Prostate gland (tissue), 2 donors: ENCODE results near the gene GMDS. TPM values are rescaled to one million over a fixed set of nuclear protein-coding genes. Genes with fewer than 3 reads are reported as not detected.
"Not testable (repeated sequence)": the region's sequence is repeated elsewhere in the genome, so short reads cannot be mapped to it uniquely, and the experiment has no call there.

Experiments
- DNase-seq: peaks from one replicate; pipeline ENCODE4 v3.0.0-alpha.2; 2019; ENCODE audit warnings: low spot score
- H3K27ac ChIP-seq, 2 donors: fragments of 200-600 bp; sonication (generic); 2 replicates each; pipeline ENCODE4 v1.5.1; 2017 to 2019
- H3K27me3 ChIP-seq: fragments of 200-600 bp; sonication (generic); replicated peaks from 2 replicates; pipeline ENCODE4 v1.5.1; 2019; ENCODE audit not compliant: insufficient read depth
- H3K36me3 ChIP-seq, 2 donors: fragments of 200-600 bp; sonication (generic); 1 replicate in 1 of 2; 2 replicates in 1 of 2; pipeline versions ENCODE4 v1.5.1 to v1.8.1; 2017 to 2019
- H3K4me1 ChIP-seq: fragments of 200-600 bp; sonication (generic); replicated peaks from 2 replicates; pipeline ENCODE4 v1.5.1; 2019
- H3K4me3 ChIP-seq, 2 donors: fragments of 200-600 bp; sonication (generic); 2 replicates each; pipeline ENCODE4 v1.5.1; 2017 to 2019
- H3K9me3 ChIP-seq: fragments of 200-600 bp; sonication (generic); 2 replicates; pipeline ENCODE4 v1.5.1; 2017
- POLR2A ChIP-seq: fragments of 450-650 bp; IDR thresholded peaks from one replicate; pipeline ENCODE4 v1.6.1; 2016; ENCODE audit warnings: antibody characterized with exemption, mild to moderate bottlenecking
- POLR2AphosphoS5 ChIP-seq: sonication (generic); formaldehyde crosslinking; IDR thresholded peaks from one replicate; pipeline ENCODE4 v1.6.1; 2017; ENCODE audit warnings: antibody characterized with exemption
- WGBS: methylation state at CpG from one replicate; pipeline ENCODE4 v1.1.5; 2018; 5-methylcytosine and 5-hydroxymethylcytosine counted together
- intact Hi-C: fragments of 100-400 bp; cut with DNase I; formaldehyde crosslinking; loops from one replicate; pipeline ENCODE4 v1.14.2; 2022
- total RNA-seq, 2 donors: library from RNA; depleted of rRNA; stranded (reverse); fragments of >200 nt; gene quantifications; one replicate each; pipeline ENCODE4 v1.1.0, GENCODE V29; 2016
- TF ChIP-seq, protein P1 (sequence below), 4 experiments: fragments of 200-600 bp in 2 of 4; fragments of 450-650 bp in 2 of 4; sonication (generic) in 2 of 4; IDR thresholded peaks; 1 replicate in 3 of 4; 2 replicates in 1 of 4; pipeline ENCODE4 v1.5.1; 2016 to 2019; ENCODE audit warnings: antibody characterized with exemption in 4 of 4, mild to moderate bottlenecking in 2 of 4, moderate library complexity in 2 of 4

Gene GMDS
- total RNA-seq, 2 donors from 2014 or later: 24.9 to 29.9 TPM

DNA sequence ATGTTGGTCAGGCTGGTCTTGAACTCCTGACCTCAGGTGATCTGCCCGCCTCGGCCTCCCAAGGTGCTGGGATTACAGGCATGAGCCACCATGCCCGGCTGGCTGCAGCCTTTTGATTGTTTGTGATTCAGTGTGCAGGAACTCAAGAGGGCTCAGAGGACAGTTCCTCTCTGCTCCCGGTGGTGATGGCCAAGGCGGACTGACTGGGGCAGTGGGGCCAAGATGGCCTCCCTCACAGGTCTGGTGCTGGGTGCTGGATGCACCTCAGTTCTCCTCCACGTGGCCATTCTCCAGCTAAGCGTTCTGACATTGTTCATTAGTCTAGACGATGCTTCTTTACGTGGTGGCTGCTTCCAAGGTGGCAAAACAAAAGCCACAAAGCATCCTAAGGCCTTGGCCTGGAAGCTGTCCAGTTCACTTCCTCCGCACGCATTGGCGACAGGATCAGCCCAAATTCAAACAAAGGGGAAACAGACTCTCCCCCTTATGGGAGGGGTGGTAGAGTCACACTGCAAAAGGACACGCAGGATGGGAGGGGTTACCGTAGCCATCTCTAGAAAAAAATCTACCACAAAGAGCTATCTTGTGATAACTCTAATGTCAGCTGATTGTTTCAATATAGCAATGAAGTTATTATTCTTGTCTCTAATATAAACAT lies 488.8 kb downstream of the GMDS start:
- Histone ChIP-seq H3K27me3 (no peaks in the 10 kb centered on the region), H3K4me1 (no peaks in the 10 kb centered on the region), H3K9me3 (no peaks in the 10 kb centered on the region), H3K36me3 (no peaks in the 10 kb centered on the region), H3K4me3 (no peak overlapping the region), H3K27ac (no peak overlapping the region)
- DNase-seq: no peak
- intact Hi-C loops: no loop called here
- TF ChIP-seq POLR2AphosphoS5: no peak
- WGBS: 78% methylated on average over 14 of the region's 14 CpGs

DNA sequence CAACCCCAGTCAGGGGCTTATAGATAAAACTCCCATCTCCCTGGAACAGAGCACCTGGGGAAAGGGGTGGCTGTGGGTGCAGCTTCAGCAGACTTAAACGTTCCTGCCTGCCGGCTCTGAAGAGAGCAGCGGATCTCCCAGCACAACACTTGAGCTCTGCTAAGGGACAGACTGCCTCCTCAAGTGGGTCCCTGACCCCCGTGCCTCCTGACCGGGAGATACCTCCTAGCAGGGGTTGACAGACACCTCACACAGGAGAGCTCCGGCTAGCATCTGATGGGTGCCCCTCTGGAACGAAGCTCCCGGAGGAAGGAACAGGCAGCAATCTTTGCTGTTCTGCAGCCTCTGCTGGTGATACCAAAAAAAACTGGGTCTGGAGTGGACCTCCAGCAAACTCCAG lies 494.3 kb downstream of the GMDS start:
- intact Hi-C loops, H3K4me1 ChIP-seq, H3K36me3 ChIP-seq, H3K27ac ChIP-seq, DNase-seq, H3K9me3 ChIP-seq, H3K27me3 ChIP-seq, H3K4me3 ChIP-seq: not testable (repeated sequence)
- 83% methylated on average over 8 of the region's 8 CpGs for WGBS

DNA sequence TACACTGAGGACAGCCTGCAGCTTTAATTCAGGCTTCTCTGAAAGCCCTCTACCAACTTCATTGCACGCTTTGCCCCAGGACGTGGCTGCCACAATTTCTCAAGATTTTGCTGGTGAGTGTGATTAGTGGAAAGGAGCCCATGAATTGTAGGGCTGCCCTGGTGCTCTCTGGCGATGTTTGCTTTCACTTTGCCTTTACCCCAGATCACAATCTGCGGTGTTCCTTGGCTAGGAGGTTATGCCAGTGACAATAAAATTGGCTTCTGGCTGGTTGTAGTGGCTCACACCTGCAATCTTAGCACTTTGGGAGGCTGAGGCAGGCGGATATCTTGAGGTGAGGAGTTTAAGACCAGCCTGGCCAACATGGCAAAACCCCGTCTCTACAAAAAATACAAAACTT lies 496.4 kb downstream of the GMDS start:
- WGBS: 66% methylated on average over 6 of the region's 6 CpGs
- H3K4me1 ChIP-seq: no peaks in the 10 kb centered on the region
- H3K27ac ChIP-seq: no peak overlapping the region
- no peak for DNase-seq
- H3K27me3 ChIP-seq: no peaks in the 10 kb centered on the region
- TF ChIP-seq, protein P1, sequence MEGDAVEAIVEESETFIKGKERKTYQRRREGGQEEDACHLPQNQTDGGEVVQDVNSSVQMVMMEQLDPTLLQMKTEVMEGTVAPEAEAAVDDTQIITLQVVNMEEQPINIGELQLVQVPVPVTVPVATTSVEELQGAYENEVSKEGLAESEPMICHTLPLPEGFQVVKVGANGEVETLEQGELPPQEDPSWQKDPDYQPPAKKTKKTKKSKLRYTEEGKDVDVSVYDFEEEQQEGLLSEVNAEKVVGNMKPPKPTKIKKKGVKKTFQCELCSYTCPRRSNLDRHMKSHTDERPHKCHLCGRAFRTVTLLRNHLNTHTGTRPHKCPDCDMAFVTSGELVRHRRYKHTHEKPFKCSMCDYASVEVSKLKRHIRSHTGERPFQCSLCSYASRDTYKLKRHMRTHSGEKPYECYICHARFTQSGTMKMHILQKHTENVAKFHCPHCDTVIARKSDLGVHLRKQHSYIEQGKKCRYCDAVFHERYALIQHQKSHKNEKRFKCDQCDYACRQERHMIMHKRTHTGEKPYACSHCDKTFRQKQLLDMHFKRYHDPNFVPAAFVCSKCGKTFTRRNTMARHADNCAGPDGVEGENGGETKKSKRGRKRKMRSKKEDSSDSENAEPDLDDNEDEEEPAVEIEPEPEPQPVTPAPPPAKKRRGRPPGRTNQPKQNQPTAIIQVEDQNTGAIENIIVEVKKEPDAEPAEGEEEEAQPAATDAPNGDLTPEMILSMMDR (IDR thresholded peaks at IDR 0.05): no peak
- TF ChIP-seq POLR2AphosphoS5 (no peak), POLR2A (no peak)
- no peak overlapping the region for H3K4me3 ChIP-seq
- intact Hi-C loops: no loop called here
- no peaks in the 10 kb centered on the region for H3K9me3 ChIP-seq
- H3K36me3 ChIP-seq: no peaks in the 10 kb centered on the region

DNA sequence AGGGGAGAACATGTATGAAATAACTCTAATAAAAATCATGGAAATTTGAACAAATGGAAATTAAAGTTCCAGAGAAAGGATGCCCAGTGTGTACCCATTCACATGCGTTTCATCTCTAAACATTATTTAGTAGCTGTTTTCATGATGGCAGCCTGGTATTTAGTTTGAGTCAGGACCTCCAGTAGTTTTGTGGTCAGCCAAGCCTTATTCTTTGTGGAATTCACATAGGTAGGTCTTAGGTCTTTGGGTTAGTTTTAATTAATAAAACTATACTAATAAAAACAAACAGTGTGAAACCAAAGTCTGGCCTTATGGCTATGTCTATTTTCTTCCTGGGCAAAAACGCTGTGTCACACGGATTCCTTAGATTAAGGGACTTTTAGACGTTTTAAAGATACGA lies 497.9 kb downstream of the GMDS start:
- DNase-seq: no peak
- Histone ChIP-seq H3K27ac (no peak overlapping the region), H3K27me3 (no peaks in the 10 kb centered on the region), H3K9me3 (no peaks in the 10 kb centered on the region), H3K36me3 (no peaks in the 10 kb centered on the region), H3K4me1 (no peaks in the 10 kb centered on the region), H3K4me3 (no peak overlapping the region)
- intact Hi-C loops: no loop called here
- 72% methylated on average over 5 of the region's 5 CpGs for WGBS
- TF ChIP-seq POLR2AphosphoS5 (no peak), POLR2A (no peak)
- TF ChIP-seq, protein P1 (IDR thresholded peaks at IDR 0.05): no peak

DNA sequence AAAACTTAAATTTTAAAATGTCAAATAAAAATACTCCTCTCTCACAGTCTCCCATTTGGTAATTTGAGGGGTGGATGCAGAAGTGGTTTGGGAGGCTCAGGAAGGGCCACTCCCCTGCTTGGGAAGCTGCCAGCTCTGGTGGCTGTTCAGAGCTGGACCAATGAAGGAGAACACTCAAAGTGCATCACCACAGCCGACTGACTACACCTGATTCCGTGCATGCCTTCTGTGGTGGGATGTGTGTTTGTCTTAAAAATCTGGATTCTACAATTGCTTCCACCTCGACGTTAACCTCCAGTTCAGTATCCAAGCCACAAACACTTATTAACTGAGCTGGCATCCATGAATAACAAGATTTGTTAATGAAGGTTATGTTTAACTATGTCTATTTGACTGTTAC lies 498.4 kb downstream of the GMDS start:
- Histone ChIP-seq H3K36me3 (no peaks in the 10 kb centered on the region), H3K27ac (no peak overlapping the region), H3K4me1 (no peaks in the 10 kb centered on the region), H3K9me3 (no peaks in the 10 kb centered on the region), H3K27me3 (no peaks in the 10 kb centered on the region), H3K4me3 (no peak overlapping the region)
- 77% methylated on average over 4 of the region's 4 CpGs for WGBS
- DNase-seq: no peak
- intact Hi-C loops: no loop called here
- TF ChIP-seq, protein P1 (IDR thresholded peaks at IDR 0.05): no peak
- TF ChIP-seq POLR2AphosphoS5: no peak
- TF ChIP-seq POLR2A: no peak

DNA sequence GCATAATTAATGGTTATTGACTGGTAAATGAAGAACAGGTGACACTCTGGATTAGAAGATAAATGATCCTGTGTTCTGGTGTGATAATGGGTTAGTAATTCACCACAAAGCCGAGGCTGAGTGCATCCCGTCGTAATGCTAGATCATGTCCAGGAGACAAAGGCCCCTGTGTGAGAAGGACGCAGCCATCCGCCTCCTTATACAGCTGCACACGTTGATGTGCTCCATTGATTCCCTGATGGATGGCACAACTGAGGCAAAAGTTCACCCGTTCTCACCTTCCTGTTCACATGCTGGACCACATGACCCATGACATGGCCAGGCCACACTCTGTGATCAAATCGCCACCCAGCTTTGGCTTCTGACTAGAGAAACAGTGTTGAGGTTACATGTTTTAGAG lies 499.6 kb downstream of the GMDS start:
- H3K4me3 ChIP-seq: no peak overlapping the region
- H3K4me1 ChIP-seq: no peaks in the 10 kb centered on the region
- H3K36me3 ChIP-seq: no peaks in the 10 kb centered on the region
- intact Hi-C loops: no loop called here
- H3K27me3 ChIP-seq: no peaks in the 10 kb centered on the region
- no peak for DNase-seq
- no peak overlapping the region for H3K27ac ChIP-seq
- H3K9me3 ChIP-seq: no peaks in the 10 kb centered on the region
- TF ChIP-seq, protein P1 (IDR thresholded peaks at IDR 0.05): no peak
- TF ChIP-seq POLR2A (no peak), POLR2AphosphoS5 (no peak)
- 83% methylated on average over 8 of the region's 8 CpGs for WGBS
